Left ventricle myocardium superior (tissue), 1 donor: ENCODE measurements around the gene OR4D6. TPM values are rescaled to one million over a fixed set of nuclear protein-coding genes. Genes with fewer than 3 reads are reported as not detected.

Experiments
- ATAC-seq: fragments of 200-7000 bp; cut with Tn5 transposase; one replicate; pipeline ENCODE4 v1.9.1; 2020; ENCODE audit warnings: mild to moderate bottlenecking, moderate library complexity
- DNase-seq: peaks from one replicate; pipeline ENCODE4 v3.0.0-alpha.2; 2020
- intact Hi-C: fragments of 100-400 bp; cut with micrococcal nuclease; formaldehyde crosslinking; loops from one replicate; pipeline ENCODE4 v1.11.0; 2022
- total RNA-seq: library from RNA; stranded (reverse); fragmentation: NEBNext Ultra II Directional; extraction: Animal tissue kit (Norgen Biotek cat#: 25700); gene quantifications from one replicate; pipeline ENCODE4 v1.2.1, GENCODE V29; 2021
- donor health status: DM: no; HTN: yes; CAD: no; lungs with severe emphysema.

The OR4D6 gene
- total RNA-seq, 1 donor from 2014 or later = not detected

GRCh38 chr11:59501931-59502330, 45.2 kb downstream of the OR4D6 start:
- intact Hi-C loops = no loop called here
- no peak for DNase-seq
- no peak for ATAC-seq

- ATAC-seq (no peak), DNase-seq (no peak)
- intact Hi-C loops = no loop called here
Measured at GRCh38 chr11:59503276-59503675, 46.5 kb downstream of the OR4D6 start, which contains the start of gene OR4D11. TSS of gene OR4D11 (plus strand) at chr11:59503576. CDS start at chr11:59503576, 0 bp downstream.

Other genes starting within 250 kb of the OR4D6 start
- gene MPEG1, start 244.0 kb upstream of the OR4D6 start, total RNA-seq = 13.6 TPM
- gene OR5AN1, start 98.1 kb upstream of the OR4D6 start, total RNA-seq = not detected
- gene OR5A2, start 30.5 kb upstream of the OR4D6 start, total RNA-seq = not detected
- not detected for gene OR5A1, start 20.5 kb upstream of the OR4D6 start, total RNA-seq
- gene OR4D10, start 16.4 kb downstream of the OR4D6 start, total RNA-seq = not detected
- not detected for gene OR4D11, start 46.6 kb downstream of the OR4D6 start, total RNA-seq
- gene OR4D9, start 54.6 kb downstream of the OR4D6 start, total RNA-seq = not detected
- 40.9 TPM for gene OSBP, start 158.8 kb downstream of the OR4D6 start, total RNA-seq
- gene PATL1, start 212.1 kb downstream of the OR4D6 start, total RNA-seq = 24.5 TPM